Endothelial cell of umbilical vein (primary cell): Measurements from ENCODE around the gene INTS12.

Experiments
- POLR2A ChIP-seq: IDR thresholded peaks from 2 replicates; pipeline ENCODE4 v1.6.1; 2012; ENCODE audit warnings: low read depth, mild to moderate bottlenecking, control low read depth, low read length
- TF ChIP-seq, protein P1 (sequence below), 2 donors: IDR thresholded peaks; 1 replicate in 1 of 2; 2 replicates in 1 of 2; pipeline ENCODE4 v1.5.1; 2011; ENCODE audit warnings: low read length in 2 of 2, mild to moderate bottlenecking in 2 of 2, moderate library complexity in 2 of 2, control low read depth in 1 of 2, inconsistent platforms in 1 of 2, low read depth in 1 of 2; ENCODE audit not compliant: insufficient read depth in 1 of 2; ENCODE audit errors: extremely low read depth in 1 of 2

DNA sequence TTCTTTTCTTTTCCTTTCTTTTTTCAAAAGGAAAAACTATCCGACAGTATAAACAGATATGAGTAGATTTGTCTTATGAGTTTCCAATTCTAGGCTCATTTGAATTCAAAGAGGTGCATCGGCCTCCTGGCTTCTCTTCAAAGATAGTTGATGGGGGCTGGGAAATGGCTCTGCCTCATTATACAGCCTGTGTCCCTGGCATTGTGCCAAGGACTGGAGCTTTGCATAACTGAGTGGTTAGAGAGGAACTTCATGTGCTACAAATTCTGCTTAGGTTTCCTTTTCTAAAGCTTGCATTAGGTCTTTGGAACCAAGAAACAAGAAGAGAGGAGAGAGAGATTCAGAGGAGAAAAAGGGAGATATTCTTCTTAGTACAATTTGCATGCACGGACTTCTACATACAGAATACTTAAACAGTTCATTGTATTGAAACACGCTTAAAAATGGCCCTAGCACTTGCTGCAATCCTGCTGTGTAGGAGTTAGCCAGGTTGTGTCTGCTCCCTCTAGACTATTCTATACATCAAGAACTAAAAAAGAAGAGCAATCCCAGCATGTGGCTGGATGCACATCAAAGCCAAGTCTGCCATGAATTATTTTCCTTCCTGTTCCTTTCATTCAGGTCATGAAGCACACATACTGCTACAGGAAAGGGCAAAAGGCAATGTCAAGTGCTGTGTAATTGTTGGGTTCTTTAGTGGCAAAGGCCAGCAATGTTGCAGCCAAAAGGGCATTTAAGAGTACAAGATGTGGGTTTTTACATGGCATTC, 70.9 kb downstream of the INTS12 start:
- TF ChIP-seq, protein P1, sequence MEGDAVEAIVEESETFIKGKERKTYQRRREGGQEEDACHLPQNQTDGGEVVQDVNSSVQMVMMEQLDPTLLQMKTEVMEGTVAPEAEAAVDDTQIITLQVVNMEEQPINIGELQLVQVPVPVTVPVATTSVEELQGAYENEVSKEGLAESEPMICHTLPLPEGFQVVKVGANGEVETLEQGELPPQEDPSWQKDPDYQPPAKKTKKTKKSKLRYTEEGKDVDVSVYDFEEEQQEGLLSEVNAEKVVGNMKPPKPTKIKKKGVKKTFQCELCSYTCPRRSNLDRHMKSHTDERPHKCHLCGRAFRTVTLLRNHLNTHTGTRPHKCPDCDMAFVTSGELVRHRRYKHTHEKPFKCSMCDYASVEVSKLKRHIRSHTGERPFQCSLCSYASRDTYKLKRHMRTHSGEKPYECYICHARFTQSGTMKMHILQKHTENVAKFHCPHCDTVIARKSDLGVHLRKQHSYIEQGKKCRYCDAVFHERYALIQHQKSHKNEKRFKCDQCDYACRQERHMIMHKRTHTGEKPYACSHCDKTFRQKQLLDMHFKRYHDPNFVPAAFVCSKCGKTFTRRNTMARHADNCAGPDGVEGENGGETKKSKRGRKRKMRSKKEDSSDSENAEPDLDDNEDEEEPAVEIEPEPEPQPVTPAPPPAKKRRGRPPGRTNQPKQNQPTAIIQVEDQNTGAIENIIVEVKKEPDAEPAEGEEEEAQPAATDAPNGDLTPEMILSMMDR (IDR thresholded peaks at IDR 0.05; ENCODE audit: extremely low read depth in 1 of 2, insufficient read depth in 1 of 2, low read depth in 1 of 2, low read length in 2 of 2), result no peak
- no peak for TF ChIP-seq POLR2A
